MM.1S (cell line): Measurements from ENCODE around the gene ETV6.

Source experiments
- EZH2 ChIP-seq: fragments of 300-600 bp; sonication (generic); optimal IDR thresholded peaks from 2 replicates; pipeline ENCODE3; 2017; ENCODE audit warnings: low read depth, mild to moderate bottlenecking, antibody characterized with exemption, low read length, mixed read lengths
- EZH2phosphoT487 ChIP-seq: fragments of 300-600 bp; sonication (generic); IDR thresholded peaks from 2 replicates; pipeline ENCODE4 v1.6.1; 2018; ENCODE audit warnings: antibody characterized with exemption, low read length
- TF ChIP-seq, protein P1 (sequence below): fragments of 300-600 bp; sonication (generic); IDR thresholded peaks from 2 replicates; pipeline ENCODE4 v1.5.1; 2016; ENCODE audit warnings: antibody characterized with exemption, low read length, mixed read lengths

DNA sequence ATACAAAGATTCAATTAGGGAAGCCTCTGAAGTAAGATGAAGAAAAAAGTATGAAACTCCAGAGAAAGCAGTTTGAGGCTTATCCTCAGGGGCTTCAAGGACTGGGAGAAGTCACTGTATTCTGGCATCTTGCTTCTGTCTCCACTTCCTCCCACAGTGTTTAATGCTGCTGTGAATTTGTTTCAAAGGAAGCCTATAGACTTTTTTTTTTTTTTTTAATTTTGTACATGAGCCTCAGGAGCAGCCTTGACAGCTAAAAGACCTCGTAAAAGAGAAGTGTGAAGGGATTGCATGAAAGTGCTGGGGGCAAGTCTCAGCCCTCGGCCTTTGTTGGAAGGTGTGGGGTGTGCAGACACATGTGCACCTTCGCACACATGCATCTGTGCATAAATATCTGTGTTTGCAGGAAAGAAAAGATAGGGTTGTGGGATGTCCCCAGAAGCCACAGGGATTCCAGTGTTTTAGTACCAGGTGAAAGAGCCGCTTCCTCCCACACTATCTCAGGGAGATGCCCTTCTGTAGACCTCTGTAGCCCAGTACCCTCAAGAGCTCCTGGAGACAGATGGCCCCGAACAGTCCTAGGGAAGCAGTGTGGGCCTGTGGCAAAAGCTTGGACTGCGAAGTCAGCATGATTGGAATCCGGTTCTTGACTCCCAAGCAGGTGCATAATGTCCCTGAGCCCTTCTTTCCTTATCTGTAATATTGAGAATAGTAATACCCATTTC is 227.8 kb downstream of the ETV6 start:
- TF ChIP-seq, protein P1, sequence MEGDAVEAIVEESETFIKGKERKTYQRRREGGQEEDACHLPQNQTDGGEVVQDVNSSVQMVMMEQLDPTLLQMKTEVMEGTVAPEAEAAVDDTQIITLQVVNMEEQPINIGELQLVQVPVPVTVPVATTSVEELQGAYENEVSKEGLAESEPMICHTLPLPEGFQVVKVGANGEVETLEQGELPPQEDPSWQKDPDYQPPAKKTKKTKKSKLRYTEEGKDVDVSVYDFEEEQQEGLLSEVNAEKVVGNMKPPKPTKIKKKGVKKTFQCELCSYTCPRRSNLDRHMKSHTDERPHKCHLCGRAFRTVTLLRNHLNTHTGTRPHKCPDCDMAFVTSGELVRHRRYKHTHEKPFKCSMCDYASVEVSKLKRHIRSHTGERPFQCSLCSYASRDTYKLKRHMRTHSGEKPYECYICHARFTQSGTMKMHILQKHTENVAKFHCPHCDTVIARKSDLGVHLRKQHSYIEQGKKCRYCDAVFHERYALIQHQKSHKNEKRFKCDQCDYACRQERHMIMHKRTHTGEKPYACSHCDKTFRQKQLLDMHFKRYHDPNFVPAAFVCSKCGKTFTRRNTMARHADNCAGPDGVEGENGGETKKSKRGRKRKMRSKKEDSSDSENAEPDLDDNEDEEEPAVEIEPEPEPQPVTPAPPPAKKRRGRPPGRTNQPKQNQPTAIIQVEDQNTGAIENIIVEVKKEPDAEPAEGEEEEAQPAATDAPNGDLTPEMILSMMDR: no peak
- TF ChIP-seq EZH2phosphoT487: no peak
- TF ChIP-seq EZH2: no peak
